ENCODE results near the gene ADAMTSL2.

The ADAMTSL2 gene

DNA sequence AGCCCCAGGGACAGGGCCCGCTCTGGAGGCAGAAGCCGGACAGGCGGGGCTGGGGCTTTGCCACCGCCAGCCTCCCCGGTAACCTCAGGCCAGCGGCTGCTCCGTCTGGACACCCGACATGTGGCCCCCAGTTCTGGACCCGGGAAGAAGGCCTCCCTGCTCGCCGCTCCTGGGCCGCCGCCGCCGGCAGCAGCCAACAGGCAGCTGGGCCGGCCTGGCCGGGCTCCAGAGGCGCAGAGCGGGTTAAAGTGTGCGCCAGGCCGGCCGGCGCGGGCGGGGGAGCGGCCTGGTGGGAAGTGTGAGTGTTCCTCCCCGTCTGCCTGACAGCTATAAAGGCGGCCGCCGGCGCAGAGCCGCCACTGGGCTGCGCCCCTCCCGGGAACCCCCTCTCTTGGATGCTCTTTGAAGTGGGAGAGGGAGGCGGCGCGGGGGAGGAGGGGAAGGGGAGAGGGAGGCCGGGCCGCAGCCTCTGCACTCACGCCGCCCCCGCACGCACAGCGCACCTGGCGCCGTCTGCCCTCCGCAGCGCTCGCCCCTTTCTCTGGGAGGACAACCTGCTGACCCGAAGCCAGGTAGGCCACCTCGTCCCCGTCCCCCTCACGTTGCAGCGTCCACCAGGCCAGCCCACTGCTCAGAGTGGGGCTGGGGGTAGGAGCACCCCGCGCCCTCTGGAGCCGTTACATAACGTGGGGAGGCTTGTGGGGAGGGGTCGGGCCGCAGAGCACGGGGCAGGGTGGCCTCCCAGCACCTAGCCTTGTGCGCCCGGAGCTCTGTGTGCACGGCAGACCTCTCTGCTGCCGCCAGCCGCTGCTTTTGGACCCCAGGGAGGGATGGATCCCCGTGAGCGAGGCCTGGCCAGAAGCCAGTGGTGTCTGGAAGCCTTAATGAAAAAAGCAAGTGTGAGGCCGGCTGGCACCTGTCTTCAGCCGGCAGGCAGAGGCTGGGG is at the start of gene ADAMTSL2:
TSS of gene ADAMTSL2 (plus strand) at position 359 of the 946 bp plus-strand sequence. CDS start 2,009 bp downstream, outside the sequence.
- peak; percentile 38 for DNase-seq

DNA sequence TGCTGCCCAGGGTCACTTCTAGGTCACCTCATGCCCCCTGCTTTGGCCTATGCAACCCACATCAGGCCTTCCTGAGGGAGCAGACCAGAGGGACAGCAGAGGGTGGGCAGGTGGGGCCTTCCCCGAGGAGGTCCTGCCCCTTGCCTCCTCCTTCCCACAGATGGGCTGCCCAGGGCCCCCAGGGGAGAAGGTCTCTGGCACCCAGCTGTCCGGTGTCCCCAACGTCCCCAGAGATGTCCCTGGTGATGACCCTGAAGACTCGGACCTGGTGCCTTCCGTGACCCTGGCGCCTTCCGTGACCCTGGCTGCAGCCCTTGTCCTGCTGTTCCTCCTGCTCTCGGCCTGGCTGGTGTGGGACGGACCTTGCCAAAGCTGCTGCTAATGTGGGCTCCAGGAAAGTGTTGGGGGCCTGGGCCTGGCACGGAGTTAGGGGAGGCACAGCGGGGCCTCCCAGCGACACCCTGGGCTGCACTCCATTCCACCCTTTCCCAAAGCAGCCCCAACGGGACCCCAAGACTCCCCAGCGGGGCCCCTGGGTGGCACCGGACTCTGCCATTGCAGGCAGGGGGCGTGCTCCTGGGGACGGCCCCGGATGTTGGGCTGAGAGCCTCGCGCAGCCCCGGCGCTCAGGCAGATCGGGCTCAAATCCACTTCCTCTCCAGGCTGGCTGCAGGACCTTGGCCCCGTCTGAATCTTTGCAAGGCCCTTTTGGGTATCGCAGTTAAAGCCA is 48.8 kb upstream of the ADAMTSL2 start:
- no peak for DNase-seq

DNA sequence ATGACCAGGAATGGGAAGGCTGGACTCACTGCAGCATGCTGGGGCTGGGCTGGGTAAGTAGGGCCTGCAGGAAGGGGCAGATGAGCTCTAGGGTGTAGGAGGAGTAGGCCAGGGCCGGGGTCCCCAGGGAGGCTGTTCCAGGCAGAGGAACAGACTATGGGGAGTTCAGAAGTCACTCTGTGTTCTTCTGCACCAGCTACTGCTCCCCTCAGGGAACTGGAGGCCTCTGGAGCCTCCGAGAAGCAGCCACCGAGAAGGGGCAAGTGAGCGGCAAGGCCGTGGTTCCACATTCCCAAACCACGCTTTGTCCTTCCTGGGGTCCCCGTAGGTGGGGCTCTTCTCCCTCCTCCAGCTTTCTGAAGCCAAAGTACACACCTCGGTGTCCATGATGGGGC is 47.2 kb upstream of the ADAMTSL2 start:
- no peak for DNase-seq

DNA sequence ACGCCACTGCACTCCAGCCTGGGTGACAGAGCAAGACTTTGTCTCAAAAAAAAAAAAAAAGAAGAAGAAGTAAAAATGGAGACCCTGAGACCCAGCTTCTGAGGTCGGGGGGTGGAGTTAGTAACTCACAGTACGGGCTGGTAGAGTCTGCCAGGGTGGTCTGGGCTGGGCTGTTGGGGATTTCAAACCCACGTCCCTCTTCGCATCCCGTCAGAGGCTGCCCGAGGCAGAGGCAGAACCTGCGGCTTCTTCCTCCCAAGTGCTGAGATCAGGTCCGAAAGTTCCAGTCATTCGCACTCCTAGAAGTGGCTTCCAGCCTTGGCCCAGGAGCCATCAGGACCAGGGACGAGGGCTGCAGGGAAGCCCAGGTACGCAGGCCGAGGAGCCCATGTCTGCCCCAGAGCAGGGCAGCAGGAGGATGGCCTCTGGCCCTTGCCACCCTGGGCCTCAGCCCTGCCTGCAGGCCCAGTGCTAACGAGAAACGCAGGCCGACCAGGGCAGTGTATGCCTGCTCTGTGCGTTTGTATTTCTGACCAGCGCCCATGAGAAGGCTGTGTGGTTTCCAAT is 45.7 kb upstream of the ADAMTSL2 start:
- DNase-seq, result no peak

DNA sequence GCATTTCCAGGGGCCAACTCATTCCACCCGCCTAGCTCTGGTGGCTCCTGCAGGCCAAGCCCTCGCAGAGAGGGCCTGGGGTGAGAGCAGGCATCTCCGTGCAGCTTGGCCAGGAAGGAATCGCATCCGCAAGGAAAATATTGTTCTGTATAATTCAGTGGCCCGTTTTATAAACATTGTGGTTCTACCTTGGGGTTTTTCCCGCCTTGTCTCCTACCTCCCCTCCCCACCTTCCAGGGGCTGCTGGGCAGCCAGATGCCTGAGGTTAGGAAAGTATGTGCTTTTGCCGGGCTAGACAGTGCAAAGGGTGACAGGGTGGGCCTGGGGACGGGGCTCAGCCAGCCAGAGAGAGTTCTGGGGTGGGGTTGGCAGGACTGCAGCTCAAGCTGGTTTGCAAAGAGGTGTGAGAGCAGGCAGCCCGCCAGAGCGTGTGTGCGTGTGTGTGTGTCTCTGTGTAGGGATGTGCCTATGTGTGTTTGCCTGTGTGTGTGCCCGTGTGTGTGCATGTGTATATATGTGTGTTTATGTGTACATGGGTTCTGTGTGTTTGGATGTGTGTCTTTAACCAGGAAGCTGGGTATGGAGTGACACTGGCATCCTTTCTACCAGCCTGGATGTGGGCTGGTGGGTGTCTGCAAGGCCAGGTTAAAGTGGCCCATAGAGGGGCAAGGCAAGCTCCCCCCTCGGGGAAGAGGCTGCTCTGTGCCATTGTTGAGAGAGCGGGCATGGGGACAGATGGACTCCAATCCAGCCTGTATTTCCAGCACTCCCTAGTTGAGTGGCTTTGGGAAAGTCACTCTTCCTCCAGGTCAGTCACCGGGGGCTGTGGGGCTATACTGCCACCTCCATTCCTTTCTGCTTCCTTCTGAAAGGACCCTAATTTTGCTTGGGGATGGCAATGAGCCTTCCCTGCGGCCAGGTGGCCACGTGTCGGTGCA is 45.0 kb upstream of the ADAMTSL2 start:
- DNase-seq, result no peak

DNA sequence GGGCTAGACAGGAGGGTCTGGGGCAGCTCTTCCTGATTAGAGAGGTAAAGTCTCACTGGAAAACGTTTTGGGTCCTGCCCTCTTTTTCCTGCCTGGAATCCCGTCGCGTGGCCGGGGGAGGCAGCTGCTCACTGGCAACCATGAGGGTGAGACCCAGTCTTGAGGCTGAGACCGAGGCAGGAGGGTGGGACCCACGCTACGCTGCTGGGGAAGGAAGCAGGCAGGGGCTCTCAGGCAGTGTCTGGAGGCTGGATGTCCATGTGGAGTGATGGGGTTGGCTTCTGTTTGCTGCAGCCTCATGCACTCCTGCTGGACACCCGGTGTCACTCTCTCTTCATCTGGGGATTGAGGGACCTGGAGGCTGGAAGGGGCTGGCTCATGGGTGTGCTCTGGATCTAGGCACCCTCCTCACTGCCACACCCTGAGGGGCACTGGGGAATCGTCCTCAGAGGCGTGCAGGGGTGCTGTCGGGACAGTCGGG is 44.3 kb upstream of the ADAMTSL2 start:
- no peak for DNase-seq

DNA sequence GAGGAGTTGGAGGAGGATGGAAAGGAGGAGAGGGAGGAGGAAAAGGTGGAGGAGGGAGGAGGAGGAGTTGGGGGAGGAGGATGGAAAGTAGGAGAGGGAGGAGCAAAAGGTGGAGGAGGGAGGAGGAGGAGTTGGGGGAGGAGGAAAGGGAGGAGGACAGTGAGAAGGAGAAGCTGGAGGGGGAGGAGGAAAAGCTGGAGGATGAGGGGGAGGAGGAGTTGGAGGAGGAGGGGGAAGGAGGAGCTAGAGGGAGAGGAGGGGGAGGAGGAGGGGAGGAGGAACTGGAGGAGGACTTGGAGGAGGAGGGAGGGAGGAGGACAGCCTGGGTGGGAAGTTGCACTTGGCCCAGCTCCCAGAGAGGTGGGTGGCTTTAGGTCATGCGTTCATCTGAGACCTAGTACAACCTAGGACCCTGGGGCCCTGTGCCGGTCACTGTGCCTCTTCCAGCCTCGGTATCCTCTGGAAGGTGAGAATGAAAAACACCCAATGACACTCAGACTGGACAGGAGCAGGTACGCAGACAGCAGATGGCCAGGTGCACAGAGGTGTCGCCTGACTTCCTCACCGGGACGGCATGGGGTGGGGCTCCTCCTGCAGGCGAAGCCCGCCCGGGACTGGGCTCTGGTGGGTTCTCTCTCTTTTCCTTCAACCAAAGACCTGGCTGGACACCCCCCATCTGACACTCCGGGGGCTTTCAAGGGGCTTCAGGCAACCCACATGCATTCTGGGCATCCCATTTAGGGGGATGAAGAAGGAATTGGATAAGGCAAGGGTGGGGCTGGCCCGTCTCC is 43.4 kb upstream of the ADAMTSL2 start:
- DNase-seq, result no peak

DNA sequence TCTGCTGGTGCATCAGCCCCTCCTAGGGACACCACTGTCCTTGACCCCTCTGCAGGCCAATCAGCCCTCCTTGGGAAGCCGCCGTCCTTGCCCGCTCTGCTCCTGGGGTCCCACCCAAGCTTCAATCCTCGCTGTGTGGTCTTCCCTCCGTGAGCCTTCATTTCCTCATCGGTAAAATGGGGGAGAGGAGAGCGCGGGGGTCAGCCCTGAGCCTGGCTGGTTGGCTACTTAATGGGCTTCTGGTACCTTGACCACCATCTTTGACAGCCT is 42.9 kb upstream of the ADAMTSL2 start:
- no peak for DNase-seq

DNA sequence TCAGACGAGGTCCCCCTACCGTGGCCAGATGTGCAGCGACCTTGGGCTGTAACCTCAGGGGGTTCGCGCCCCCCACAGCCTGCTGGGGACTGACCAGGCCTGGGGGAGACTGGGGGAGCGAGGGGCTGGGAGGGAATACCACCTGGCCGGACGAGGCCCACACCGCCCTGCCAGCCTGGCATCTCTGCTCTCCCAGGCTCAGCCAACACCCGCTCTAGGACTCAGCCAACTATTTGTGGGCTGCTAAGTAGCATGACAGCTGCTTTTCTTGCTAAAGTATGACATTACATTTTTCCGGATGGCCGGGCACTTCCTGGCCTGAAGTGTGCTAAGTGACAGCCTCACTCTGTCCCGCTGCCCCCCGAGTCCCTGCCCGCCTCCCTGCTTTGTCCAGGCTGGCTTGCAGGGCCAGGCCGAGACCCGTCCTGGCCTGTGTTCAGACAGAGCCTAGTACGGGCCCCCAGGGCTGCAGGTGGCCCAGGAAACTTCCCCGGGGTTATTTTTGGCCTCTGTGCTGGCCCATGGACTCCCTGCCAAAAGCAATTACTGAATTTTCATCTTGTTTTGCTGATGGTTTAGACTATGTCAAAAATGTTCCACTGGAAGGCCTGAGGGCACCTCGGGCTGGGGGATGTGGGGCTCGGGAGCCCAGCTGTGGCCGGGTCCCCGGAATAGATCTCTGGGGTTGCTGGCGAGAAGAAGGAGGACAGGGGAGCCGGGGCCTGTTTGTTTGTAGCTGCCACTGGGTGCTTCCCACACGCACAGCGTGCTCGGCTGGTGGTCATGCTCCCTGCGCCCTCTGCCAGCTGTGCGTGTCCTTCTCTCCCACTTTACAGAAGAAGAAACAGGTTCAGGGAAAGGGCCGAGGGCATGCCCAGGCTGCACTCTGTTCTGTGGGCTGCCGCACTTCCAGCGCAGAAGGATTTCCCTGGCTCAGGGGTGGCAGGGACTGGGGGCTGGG is 42.2 kb upstream of the ADAMTSL2 start:
- DNase-seq, result no peak

DNA sequence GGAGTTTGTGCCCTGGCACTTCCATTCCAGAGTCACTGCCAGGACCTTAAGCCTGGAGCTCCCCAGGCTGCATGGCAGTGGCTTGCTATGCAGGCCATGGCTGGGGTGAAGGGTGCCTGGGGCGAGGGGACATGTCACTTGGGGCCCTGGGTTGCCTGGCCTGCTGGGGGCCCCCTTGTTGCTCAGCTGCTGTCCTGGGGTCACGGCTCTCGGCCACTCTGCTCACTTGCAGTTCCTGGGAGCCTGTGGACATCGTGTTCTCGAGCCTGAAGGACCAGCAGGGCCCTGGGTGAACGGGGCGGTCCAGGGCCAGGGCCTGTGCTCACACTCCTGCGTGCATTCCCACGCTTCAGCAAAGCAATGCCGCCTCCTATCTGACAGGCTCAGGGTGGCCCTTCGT is 41.1 kb upstream of the ADAMTSL2 start:
- no peak for DNase-seq

DNA sequence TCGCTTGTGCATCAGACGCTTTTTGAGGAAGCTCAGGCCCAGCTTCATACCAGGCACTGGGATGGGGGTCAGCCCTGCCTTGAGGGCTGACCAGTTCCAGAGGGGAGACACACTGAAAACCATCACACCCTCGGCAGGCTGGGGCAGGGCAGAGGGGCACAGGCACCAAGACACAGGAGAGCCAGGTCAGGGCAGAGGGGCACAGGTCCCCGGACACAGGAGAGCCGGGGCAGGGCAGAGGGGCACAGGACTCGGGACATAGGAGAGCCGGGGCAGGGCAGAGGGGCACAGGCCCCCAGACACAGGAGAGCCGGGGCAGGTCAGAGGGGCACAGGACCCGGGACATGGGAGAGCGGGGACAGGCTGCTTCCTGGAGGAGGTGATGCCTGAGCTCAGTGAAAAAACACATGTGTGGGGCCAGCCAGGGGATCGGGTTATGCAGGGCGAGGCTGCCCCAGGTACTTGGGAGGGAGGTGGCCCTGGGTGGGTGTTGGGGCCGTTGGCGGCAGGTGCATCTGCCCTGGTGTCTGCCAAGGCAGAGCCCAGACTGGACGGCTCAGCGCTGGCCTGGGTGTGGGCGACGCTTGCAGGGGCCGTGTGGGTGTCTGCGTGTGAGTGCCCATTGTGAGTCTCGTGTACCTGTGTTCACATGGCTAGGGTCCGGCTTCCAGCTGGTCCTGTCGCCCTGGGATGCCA is 40.5 kb upstream of the ADAMTSL2 start:
- DNase-seq, result no peak

DNA sequence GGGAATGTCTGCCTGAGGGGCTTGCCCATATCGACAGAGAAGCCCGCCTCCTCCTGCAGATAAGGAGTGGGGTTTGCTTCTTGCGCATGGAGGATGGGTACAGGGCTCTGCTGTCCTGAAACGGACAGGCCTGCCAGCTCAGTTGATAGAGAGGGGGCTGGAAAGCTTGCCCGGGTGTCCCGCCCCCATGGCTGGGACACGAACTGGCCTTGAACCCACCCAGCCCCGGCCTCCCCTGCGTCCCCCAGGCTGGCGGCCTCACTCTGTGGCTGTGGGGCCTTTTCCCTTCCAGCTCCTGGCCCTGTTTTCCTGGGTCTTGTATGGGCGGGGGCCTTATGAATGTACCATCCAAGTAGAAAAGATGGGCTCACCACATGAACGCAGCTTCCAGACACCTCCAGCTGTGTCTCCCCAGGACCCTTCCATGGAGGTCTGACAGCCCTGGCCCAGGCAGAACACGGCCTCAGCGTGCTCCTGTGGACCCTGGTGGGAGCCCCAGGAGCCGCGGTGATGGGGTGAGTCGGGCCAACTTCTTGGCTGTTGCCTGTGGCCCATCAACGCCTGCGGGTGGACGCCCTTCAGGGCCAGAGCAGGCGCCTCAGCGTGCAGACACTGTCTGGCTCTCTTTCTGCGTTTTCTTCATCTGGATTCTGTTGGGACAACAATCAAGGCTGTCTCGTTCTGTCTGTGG is 39.7 kb upstream of the ADAMTSL2 start:
- DNase-seq, result no peak

DNA sequence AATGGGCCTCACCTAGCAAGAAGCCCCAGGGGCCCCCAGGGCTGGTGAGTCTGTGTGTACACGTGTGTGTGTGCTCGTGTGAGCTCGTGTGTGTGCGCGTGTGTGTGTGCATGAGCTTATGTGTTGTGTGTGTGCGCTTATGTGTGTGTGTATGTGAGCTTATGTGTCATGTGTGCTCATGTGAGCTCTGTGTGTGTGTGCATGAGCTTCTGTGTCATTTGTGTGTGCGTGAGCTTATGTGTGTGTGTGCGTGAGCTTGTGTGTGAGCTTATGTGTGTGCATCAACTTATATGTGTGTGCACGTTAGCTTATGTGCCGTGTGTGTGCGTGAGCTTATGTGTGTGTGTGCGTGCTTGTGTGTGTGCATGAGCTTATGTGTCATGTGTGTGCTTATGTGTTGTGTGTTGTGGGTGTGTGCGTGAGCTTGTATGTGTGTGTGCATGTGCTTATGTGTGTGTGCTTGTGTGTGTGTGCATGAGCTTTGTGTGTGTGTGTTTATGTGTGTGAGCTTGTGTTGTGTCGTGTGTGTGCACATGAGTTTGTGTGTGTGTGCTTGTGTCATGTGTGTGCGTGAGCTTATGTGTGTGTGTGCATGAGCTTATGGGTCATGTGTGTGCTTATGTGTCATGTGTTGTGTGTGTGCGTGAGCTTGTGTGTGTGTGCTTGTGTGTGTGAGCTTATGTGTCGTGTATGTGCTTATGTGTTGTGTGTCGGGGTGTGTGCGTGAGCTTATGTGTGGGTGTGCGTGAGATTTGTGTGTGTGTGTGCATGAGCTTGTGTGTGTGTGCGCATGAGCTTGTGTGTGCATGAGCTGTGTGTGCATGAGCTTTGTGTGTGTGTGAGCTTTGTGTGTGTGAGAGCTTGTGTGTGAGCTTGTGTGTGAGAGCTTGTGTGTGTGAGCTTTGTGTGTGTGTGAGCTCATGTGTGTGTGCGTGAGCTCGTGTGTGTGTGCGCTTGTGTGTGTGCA is 38.9 kb upstream of the ADAMTSL2 start:
- DNase-seq, result no peak

DNA sequence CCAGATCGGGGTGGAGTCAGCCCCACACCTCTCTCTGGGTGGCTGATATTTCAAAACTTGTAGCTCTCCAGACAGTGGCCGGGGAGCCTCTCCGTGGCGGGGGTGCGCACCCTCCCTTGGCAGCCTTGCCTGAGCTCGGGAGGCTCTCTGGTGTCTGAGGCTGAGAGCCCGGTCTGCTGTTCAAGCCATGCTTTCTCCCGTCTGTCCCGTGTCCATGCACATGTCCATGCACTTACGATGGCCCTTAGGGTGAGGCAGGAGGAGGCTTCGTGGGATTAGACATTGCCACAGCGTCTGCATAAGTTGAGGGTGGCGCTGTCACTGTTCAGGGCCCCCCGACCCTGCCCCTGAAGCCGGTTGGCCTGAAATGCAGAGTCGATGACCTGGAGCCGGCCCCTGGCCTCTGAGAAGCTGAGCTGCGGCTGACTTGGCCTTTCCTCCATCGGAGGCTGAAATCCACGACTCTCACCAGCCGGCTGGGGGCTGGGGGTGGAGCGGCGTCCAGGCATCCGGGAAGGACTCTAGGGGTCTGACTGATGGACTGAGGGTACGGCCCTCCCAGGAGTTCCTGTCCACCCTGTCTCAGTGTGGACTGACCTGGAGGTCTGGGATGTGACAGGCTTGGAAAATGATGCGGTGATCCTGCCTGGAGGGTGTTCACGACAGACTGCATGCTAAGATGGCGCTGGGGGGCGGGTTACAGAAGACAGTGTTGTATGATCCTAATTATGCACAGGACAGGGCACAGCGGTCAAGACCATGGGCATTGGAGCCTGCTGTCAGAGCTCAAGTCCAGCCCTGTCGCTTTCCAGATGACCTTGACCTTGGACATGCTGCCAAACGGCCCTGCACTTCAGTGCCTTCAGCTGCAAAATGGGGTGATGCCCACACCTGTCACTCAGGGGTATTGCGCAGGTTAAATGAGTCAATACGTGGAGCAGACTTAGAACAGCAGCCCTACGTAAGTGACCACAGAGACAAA is 37.4 kb upstream of the ADAMTSL2 start:
- DNase-seq, result no peak

DNA sequence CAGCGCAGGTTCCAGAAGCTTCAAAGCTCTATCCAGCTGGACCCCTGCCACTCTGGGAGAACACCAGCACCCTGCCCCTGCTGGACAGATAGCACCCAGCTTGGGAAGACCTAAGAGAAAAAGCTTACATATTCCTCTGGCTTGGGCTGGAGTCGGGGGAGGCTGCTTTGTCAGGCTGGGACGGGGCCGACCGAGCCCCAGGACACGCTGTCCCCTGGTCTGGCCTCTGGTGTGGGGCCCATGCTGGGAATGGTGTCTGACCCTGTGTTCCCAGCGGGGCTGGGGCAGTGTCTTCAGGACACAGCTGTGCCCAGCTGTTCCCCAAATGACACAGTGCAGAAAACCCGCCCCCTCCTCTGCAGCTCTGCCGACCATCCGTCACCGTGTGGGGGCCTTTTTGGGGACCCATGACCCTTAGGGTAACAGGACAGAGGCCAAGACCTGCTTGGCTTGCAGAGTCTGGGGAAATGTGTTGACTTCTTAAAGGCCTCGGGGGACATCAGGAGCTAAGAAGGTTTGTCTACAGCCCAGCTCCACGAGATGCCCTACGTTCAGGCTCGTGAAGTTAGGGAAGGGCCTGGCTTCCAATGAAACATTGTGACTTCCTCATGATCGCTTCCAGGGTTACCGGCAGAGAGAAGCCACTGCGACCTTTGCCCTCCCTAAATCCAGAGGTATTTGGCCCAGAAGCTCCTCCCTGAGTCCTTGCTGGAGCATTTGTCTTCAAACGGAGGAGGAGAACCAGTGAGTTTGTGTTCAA is 35.2 kb upstream of the ADAMTSL2 start:
- DNase-seq, result no peak

DNA sequence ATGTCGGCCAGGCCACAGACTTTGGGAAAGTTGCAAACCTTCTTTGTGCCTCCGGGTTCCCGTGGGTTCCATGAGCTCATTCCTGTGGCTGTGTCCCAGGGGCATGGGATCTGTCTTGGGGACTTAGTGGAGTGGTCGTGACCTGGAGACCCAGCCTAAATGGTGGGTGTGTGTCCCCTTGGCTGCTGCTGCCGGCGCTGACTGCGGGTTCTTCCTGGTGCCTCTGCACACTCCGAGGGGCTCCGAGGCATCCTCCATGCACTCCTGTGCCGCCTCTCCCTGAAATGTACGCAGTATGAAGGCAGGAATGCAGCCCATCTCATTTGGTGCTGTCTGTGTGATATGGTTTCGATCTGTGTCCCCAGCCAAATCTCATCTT is 34.6 kb upstream of the ADAMTSL2 start:
- no peak for DNase-seq
